LNCAP (cell line): ENCODE results near the gene GATA5.

ENCODE experiments used
- CTCF ChIP-seq: fragments of 450-650 bp; IDR thresholded peaks from 2 replicates; pipeline ENCODE4 v1.5.1; 2017; ENCODE audit warnings: mild to moderate bottlenecking

GATA5 gene

GRCh38 chr20:62453186-62453808 is 22.5 kb downstream of the GATA5 start:
- no peak for TF ChIP-seq CTCF

- no peak for TF ChIP-seq CTCF
These were observed 23.2 kb downstream of the GATA5 start for GRCh38 chr20:62452475-62453095.

GRCh38 chr20:62451970-62452369 is 23.8 kb downstream of the GATA5 start:
- TF ChIP-seq CTCF: no peak

GRCh38 chr20:62451156-62451767 is 24.5 kb downstream of the GATA5 start:
- TF ChIP-seq CTCF: no peak

GRCh38 chr20:62449951-62450691 is 25.7 kb downstream of the GATA5 start:
- peak; percentile 27 for TF ChIP-seq CTCF

- TF ChIP-seq CTCF: no peak
These were observed 27.0 kb downstream of the GATA5 start for GRCh38 chr20:62448788-62449187.

- TF ChIP-seq CTCF: no peak
These were observed 27.8 kb downstream of the GATA5 start for GRCh38 chr20:62448038-62448437.
